ENCODE data around the gene C1orf74.

The C1orf74 gene

DNA sequence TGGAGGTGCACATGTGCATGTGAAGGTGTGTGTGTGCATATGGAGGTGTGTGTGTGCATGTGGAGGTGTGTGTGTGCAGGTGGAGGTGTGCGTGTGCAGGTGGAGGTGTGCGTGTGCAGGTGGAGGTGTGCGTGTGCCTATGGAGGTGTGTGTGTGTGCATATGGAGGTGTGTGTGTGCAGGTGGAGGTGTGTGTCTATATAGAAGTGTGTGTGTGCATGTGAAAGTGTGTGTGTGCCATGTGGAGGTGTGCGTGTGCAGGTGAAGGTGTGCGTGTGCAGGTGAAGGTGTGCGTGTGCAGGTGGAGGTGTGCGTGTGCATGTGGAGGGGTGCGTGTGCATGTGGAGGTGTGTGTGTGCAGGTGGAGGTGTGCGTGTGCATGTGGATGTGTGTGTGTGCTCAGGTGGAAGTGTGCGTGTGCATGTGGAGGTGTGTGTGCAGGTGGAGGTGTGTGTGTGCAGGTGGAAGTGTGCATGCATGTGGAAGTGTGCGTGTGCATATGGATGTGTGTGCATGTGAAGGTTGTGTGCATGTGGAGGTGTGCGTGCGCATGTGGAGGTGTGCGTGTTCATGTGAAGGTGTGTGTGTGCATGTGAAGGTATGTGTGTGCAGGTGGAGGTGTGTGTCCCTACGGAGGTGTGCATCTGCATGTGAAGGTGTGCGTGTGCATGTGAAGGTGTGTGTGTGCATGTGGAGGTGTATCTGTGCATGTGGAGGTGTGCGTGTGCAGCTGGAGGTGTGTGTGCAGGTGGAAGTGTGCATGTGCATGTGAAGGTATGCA lies 13.5 kb downstream of the C1orf74 start:
- no peak for DNase-seq (ENCODE audit: low read depth)

- peak; percentile 32 for DNase-seq (ENCODE audit: low read depth)
These were observed 14.4 kb downstream of the C1orf74 start for GRCh38 chr1:209769971-209770370.

DNA sequence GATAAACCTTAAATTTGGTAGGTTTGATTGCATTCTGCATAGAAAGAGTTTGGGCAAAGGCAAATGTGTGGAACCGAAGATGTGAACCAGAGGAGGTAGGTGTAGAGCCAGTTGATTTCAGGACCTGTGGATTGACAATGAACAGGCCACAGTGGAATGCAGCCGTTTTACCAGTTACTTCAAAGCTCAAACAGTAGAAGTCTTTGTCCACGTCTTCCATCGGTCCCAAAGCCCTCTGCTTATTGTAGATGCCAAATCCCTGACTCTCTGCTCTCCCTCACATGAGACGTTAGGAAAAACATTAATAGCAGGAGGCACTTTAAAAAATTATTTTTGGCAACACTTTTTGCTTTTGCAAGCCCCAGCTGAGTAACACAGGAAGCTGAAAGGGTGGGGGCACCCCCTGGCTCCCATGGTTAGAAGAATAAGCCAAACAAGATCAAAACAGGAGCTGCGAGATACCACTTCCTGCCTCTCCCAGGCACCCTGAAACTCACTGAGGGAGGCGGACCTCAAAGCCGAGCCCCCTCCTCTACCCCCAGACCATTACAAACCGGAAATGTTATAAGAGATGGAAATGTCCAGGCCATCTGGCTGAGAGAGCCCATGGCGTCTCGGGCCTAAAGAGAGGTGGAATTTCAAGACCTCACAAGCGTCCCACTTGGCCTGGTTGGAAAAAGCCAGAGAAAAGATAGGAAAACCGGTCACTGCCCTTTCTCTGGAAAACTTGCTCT lies 15.0 kb downstream of the C1orf74 start:
- DNase-seq (ENCODE audit: low read depth), result peak; percentile 85

- no peak for DNase-seq (ENCODE audit: low read depth)
These were observed 16.0 kb downstream of the C1orf74 start for GRCh38 chr1:209768354-209768774.

GRCh38 chr1:209767706-209768105 lies 16.7 kb downstream of the C1orf74 start:
- DNase-seq (ENCODE audit: low read depth), result no peak

- no peak for DNase-seq (ENCODE audit: low read depth)
These were observed 17.3 kb downstream of the C1orf74 start for GRCh38 chr1:209767096-209767495.

DNA sequence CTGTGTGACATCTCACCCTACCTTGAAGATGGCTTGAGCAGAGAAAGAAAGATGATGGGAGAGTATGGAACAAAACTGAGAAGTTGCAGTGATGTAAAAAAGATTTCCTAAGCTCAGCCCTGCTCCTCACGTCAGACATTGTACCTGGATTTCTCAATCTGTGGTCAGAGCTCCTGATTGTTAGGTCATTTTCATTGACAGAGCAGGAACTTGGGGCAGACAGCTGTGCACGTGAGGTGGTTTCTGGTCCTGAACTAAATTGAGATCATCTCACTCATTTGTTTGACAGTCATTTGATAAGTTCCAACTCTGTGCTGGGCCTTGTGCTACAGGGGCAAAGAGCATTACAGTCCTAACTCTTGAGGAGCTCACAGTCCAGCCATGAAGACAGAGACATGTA lies 18.3 kb downstream of the C1orf74 start:
- DNase-seq (ENCODE audit: low read depth), result no peak

DNA sequence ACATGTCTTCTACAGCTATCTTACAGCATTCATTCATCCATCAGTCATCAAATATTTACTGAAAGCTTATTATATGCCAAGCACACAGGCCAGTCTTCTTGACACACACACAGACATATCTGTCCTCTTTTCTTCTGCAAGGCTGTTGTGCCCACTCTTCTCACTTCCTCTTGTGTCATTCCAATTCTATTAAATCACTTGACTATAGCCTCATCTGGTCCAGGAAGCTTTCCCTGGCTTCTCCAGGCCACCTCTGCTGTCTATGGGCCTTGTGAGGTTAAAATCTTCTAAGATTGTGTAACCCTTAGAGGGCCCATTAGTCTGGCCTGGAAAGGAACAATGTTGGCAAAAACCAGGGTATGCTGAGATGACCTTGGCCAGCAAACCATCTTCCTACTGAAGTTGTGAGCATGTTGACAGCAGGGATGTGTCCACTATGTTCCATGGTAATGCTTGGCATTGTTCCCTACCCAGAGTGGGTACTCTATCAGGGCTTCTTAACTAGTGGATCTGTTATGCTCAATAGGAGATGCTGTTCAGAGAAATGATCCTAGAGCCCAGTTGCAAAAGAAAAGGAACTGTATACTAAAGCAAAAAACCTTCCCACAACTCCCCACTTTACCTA lies 23.2 kb downstream of the C1orf74 start:
- DNase-seq (ENCODE audit: low read depth), result no peak

DNA sequence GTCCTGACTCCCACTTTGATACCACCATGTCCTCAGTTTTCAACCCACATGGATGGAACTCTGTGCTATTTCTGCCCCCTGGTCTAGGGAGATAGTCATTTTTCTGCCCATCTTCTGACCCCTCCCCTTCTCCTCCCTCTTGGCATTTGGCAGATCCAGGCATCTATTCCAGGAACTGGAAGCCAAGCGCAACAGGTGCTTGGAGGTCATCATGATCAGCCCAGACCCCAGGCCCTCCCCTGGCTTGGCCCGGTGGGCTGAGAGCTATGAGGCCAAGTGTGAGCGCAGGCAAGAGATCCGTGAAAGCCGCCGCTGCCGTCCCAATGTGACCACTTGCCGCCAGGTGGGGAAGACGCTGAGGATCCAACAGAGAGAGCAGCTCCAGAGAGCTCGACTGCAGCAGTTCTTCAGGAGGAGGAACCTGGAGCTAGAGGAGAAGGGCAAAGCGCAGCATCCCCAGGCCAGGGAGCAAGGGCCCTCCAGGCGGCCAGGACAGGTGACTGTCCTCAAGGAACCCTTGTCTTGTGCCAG lies 24.5 kb downstream of the C1orf74 start:
- DNase-seq (ENCODE audit: low read depth), result no peak

DNA sequence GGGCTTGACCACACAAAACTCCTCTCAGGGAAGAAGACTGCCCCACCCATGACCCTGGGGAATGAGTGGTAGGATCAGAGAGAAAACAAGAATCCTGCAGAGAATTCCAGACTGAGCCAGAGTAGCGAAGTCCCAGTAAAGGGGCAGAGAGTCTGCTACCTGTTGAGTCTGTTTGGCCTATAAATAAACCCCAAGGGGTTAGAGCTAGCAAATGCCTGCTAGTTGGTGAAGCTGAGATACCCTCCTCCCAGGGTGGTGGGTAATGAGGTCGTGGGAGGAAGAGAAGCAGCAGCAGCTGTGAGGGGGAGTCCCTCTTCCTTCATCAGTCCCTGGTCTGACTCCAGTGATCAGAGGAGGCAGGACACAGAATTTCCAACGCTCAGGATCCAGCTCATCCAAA lies 26.0 kb downstream of the C1orf74 start:
- no peak for DNase-seq (ENCODE audit: low read depth)

DNA sequence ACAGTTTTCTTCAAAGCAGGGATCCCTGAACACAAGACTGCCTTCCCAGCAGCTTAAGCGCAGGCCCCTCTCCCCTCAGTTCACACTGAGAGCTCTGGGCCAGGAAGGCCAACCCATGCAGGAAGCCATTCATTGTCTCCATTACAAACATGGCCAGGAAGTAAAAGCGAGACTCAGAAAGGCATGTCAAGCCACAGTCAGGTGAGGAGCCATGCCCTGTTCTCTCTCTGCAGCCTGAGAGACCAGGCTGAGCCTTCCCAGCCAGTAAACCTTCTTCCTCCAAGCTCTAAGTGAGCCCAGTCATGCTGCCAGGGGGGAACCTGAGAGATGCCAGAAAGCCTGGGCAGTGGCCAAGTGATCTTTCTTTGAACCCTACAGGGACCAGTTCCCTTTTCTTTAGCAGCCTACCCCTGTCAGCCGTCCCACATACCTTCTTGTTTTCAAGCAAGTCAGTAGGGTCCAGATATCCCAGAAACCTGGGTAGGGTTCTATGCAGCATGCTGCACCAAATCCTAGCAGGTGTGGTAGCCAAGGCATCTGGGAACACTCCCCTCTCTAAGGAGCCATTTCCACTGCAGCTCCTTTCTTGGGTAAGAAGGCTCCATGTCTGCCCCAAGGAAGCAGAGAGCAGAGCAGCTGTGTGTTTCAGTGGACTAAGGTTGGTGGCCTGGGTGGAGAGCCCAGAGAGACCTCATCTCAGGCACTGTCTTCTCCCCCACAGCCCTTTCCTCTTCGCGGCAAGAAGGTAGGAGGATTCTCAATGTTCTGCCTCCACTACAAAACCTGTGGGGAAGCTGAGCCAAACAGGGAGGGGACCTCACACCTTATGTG lies 27.5 kb downstream of the C1orf74 start:
- no peak for DNase-seq (ENCODE audit: low read depth)

- DNase-seq (ENCODE audit: low read depth), result no peak
These were observed 28.3 kb downstream of the C1orf74 start, which contains the start of gene TRAF3IP3 for GRCh38 chr1:209755926-209756614. Gene TRAF3IP3, plus strand, starts transcription at chr1:209756053. Its CDS starts 3,987 bp downstream, at chr1:209760040.

DNA sequence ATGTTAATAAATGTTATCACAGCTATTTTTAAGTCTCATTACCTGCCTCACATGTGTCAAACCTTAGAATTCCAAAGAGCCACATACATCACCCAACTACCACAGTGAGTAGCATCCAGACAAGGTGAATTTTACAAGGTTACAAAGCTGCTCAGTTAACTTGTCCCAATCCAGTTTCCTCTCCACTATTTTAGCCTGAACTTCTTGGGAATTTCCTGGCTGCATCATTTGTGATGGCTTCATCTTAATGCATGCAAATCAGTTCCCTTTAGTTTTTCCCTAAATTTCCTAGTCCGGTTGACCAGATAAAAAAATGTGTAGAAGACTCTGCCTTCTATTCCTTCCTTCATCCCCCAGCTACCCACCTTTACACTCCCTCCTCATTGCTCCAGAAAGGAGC lies 29.1 kb downstream of the C1orf74 start:
- no peak for DNase-seq (ENCODE audit: low read depth)

DNA sequence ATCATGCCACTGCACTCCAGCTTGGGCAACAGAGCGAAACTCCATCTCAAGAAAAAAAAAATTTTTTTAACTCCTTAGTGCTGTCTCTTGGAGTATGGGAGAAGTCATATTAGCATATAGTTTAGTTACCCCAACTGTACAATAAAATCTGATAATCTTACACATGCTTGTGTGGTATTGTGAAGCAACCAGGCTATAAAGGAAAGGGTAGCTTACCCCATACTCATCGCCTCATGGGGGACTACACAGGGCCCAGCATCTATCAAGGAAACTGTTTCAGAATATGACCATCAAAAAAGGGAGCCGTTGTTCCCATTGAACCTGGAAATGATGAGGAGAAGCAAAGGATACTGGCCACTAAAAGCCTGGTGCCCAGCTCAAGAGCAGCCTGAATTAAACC lies 31.5 kb downstream of the C1orf74 start:
- no peak for DNase-seq (ENCODE audit: low read depth)

DNA sequence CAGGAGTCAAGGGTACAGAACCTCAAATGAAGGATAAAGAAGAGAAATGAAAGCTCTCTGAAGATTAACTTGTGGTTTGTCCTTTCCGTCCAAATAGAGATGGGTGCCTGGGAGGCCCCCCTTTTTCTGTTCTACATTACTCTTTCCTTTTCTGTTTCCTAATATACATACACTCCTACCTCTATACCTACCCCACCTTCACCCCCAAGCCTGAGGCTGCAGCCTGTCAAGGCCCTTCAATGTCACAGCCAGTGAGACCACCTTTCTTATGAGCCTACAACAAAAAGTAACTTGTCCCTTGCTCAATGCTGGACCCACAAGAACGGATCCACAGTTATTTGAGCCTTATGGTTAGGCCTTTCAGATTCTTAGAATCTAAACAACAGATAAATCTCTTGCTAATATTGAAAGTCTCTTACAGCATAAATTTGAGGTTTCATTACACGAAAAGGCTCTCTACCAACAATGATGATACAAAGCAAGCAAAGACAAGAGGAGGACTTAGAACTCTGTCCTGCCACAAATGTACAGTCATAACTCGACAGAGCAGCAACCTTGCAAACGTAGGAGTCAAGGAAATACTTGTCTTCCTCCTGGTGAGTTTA lies 32.6 kb downstream of the C1orf74 start:
- DNase-seq (ENCODE audit: low read depth), result no peak

- DNase-seq (ENCODE audit: low read depth), result no peak
These were observed 34.6 kb downstream of the C1orf74 start for GRCh38 chr1:209749670-209750323.

DNA sequence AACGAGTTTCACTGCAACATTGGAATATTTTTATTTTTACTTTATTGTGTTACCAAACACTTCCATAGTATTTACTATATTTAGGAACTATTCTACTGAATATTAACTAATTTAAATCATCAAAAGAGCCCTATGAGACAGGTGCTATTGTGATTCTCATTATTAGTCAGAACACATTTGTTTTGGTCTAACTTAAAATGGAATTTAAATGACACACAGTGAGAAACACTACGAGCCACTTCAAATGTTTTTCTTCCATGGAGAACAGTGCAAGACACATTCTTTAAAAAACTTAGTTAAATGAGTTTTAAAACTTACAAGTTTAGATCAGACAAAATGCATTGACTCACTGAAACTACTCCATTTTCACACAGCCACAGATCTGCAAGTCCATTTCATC lies 35.2 kb downstream of the C1orf74 start:
- no peak for DNase-seq (ENCODE audit: low read depth)

DNA sequence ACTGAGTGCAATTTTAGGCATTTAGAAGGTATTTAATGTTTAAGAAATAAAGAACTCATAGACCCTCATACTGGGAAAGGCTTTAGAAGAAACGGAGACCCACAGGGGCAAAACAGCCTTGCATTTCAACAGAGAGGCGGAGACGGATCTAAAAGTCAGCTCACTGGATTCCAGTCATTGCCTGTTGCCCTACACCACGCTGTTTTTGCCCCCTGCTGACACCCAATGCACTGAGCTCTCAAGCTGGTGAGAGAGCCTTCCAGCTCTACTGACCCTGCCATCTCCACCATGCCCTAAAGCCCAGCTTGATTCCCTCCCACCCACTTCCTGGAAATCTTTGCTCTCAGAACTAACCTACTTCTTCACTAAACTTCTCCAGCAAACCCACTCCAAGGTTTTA lies 35.7 kb downstream of the C1orf74 start:
- no peak for DNase-seq (ENCODE audit: low read depth)

DNA sequence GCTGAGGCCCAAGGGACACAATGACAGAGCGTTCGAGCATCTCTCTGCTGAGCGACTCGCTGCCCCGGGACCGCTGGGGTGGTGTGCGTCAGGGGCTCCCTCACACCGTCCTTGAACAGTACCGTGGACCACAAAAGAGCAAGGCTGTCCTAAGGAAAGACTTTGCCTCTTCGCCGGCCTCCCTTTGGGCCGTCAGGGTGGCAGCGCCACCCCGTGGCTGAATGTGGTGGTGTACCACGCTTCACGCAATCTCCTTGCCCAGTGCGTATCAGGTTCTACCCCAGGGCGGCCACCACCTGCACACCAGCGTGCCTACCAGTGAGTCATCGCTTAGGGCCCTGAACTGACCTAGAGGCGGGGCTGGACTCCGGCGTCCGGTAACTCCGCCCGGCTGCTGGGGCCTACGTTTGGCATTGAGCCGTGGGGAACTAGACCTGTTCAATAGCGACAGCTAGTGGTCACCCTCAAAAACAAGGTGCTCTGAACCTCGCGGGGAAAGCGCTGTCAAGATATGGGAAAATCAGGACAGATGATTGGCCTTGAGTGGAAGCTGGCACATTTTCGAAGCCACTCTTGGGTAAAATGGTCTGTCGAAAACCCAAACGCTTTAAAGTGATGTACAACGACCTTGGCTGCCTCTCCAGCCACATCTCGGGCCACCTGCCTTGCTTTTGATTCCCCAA lies 36.6 kb downstream of the C1orf74 start:
- DNase-seq (ENCODE audit: low read depth), result peak; percentile 92
